Measurements from ENCODE around the gene PAF1.

The PAF1 gene

GRCh38 chr19:39405261-39405957, 14.5 kb upstream of the PAF1 start:
- H3K9me3 Mint-ChIP-seq = no peaks in the 10 kb centered on the region
- H3K27ac Mint-ChIP-seq = peak overlapping the region; percentile 98
- H3K4me1 Mint-ChIP-seq (ENCODE audit: low read depth) = peaks cover 61% of the 10 kb centered on the region
- H3K36me3 Mint-ChIP-seq (ENCODE audit: low read depth) = peaks cover 52% of the 10 kb centered on the region
- intact Hi-C loops (cut with micrococcal nuclease) = no loop called here
- H3K27me3 Mint-ChIP-seq = no peaks in the 10 kb centered on the region
- H3K4me3 Mint-ChIP-seq = peak overlapping the region; percentile 99

- Mint-ChIP-seq H3K36me3 (ENCODE audit: low read depth) (peaks cover 45% of the 10 kb centered on the region), H3K4me3 (peak overlapping the region; percentile 86), H3K4me1 (ENCODE audit: low read depth) (peaks cover 73% of the 10 kb centered on the region), H3K27ac (peak overlapping the region; percentile 98), H3K9me3 (no peaks in the 10 kb centered on the region), H3K27me3 (no peaks in the 10 kb centered on the region)
- intact Hi-C loops (cut with micrococcal nuclease) = no loop called here
Measured at GRCh38 chr19:39403331-39404312, 12.7 kb upstream of the PAF1 start.

GRCh38 chr19:39402346-39403300, 11.7 kb upstream of the PAF1 start:
- Mint-ChIP-seq H3K9me3 (no peaks in the 10 kb centered on the region), H3K27me3 (no peaks in the 10 kb centered on the region), H3K36me3 (ENCODE audit: low read depth) (peaks cover 35% of the 10 kb centered on the region), H3K4me3 (peak overlapping the region; percentile 86), H3K27ac (peak overlapping the region; percentile 98), H3K4me1 (ENCODE audit: low read depth) (peaks cover 83% of the 10 kb centered on the region)
- intact Hi-C loops (cut with micrococcal nuclease) = no loop called here

GRCh38 chr19:39401549-39402345, 10.8 kb upstream of the PAF1 start:
- peak overlapping the region; percentile 86 for H3K4me3 Mint-ChIP-seq

GRCh38 chr19:39401070-39401548, 10.2 kb upstream of the PAF1 start:
- Mint-ChIP-seq H3K9me3 (no peaks in the 10 kb centered on the region), H3K27ac (peak overlapping the region; percentile 98), H3K27me3 (no peaks in the 10 kb centered on the region), H3K36me3 (ENCODE audit: low read depth) (peaks cover 32% of the 10 kb centered on the region), H3K4me3 (peak overlapping the region; percentile 17), H3K4me1 (ENCODE audit: low read depth) (peaks cover 88% of the 10 kb centered on the region)
- intact Hi-C loops (cut with micrococcal nuclease) = no loop called here

More at GRCh38 chr19:39401549-39402345, 10.8 kb upstream of the PAF1 start:
- intact Hi-C loops (cut with micrococcal nuclease) = no loop called here
- Mint-ChIP-seq H3K9me3 (no peaks in the 10 kb centered on the region), H3K27ac (peak overlapping the region; percentile 98), H3K36me3 (ENCODE audit: low read depth) (peaks cover 32% of the 10 kb centered on the region), H3K27me3 (no peaks in the 10 kb centered on the region), H3K4me1 (ENCODE audit: low read depth) (peaks cover 92% of the 10 kb centered on the region)

- Mint-ChIP-seq H3K36me3 (ENCODE audit: low read depth) (peaks cover 41% of the 10 kb centered on the region), H3K27me3 (no peaks in the 10 kb centered on the region), H3K27ac (peak overlapping the region; percentile 99), H3K4me1 (ENCODE audit: low read depth) (peaks cover 87% of the 10 kb centered on the region), H3K4me3 (no peak overlapping the region), H3K9me3 (no peaks in the 10 kb centered on the region)
- intact Hi-C loops (cut with micrococcal nuclease) = no loop called here
Measured at GRCh38 chr19:39400061-39400460, 9.2 kb upstream of the PAF1 start.

GRCh38 chr19:39399668-39400050, 8.8 kb upstream of the PAF1 start:
- Mint-ChIP-seq H3K27me3 (no peaks in the 10 kb centered on the region), H3K4me3 (peak overlapping the region; percentile 35), H3K9me3 (no peaks in the 10 kb centered on the region), H3K27ac (peak overlapping the region; percentile 99), H3K36me3 (ENCODE audit: low read depth) (peaks cover 45% of the 10 kb centered on the region), H3K4me1 (ENCODE audit: low read depth) (peaks cover 86% of the 10 kb centered on the region)
- intact Hi-C loops (cut with micrococcal nuclease) = loop anchor here (2.0 kb wide), 1 partner anchor 31 kb away; no protein-coding TSS in a partner anchor

GRCh38 chr19:39398297-39398864, 7.5 kb upstream of the PAF1 start:
- intact Hi-C loops (cut with micrococcal nuclease) = loop anchor here (1.0 to 2.0 kb wide), 3 partner anchors 8 to 32 kb away; partner anchors contain the start of genes PLEKHG2 and ZFP36
- Mint-ChIP-seq H3K4me3 (peak overlapping the region; percentile 60), H3K9me3 (no peaks in the 10 kb centered on the region), H3K27ac (peak overlapping the region; percentile 99), H3K36me3 (ENCODE audit: low read depth) (peaks cover 56% of the 10 kb centered on the region), H3K4me1 (ENCODE audit: low read depth) (peaks cover 85% of the 10 kb centered on the region), H3K27me3 (no peaks in the 10 kb centered on the region)

GRCh38 chr19:39397360-39398296, 6.7 kb upstream of the PAF1 start:
- Mint-ChIP-seq H3K27ac (peak overlapping the region; percentile 99), H3K27me3 (no peaks in the 10 kb centered on the region), H3K9me3 (no peaks in the 10 kb centered on the region), H3K4me3 (peak overlapping the region; percentile 60), H3K36me3 (ENCODE audit: low read depth) (peaks cover 58% of the 10 kb centered on the region), H3K4me1 (ENCODE audit: low read depth) (peaks cover 80% of the 10 kb centered on the region)
- intact Hi-C loops (cut with micrococcal nuclease) = loop anchor here (1.0 to 2.0 kb wide), 3 partner anchors 9 to 33 kb away; partner anchors contain the start of genes PLEKHG2 and ZFP36

- Mint-ChIP-seq H3K36me3 (ENCODE audit: low read depth) (peaks cover 80% of the 10 kb centered on the region), H3K27me3 (no peaks in the 10 kb centered on the region), H3K27ac (peak overlapping the region; percentile 98), H3K4me1 (ENCODE audit: low read depth) (peaks cover 57% of the 10 kb centered on the region), H3K9me3 (no peaks in the 10 kb centered on the region), H3K4me3 (peak overlapping the region; percentile 99)
- intact Hi-C loops (cut with micrococcal nuclease) = loop anchor here (2.0 kb wide), 1 partner anchor 48 kb away; the partner anchor contains the start of gene SAMD4B
Measured at GRCh38 chr19:39390451-39390750, 505 bp downstream of the PAF1 start.

- Mint-ChIP-seq H3K4me3 (peak overlapping the region; percentile 99), H3K27me3 (no peaks in the 10 kb centered on the region), H3K36me3 (ENCODE audit: low read depth) (peaks cover 80% of the 10 kb centered on the region), H3K9me3 (no peaks in the 10 kb centered on the region), H3K4me1 (ENCODE audit: low read depth) (peaks cover 56% of the 10 kb centered on the region), H3K27ac (peak overlapping the region; percentile 98)
- intact Hi-C loops (cut with micrococcal nuclease) = loop anchor here (2.0 kb wide), 1 partner anchor 47 kb away; the partner anchor contains the start of gene SAMD4B
Measured at GRCh38 chr19:39389631-39390414, 1.1 kb downstream of the PAF1 start.
